PFSK-1 (cell line): Measurements from ENCODE around the gene SOHLH2.

Source experiments
- SIN3A ChIP-seq: IDR thresholded peaks from 2 replicates; pipeline ENCODE4 v1.6.1; 2012; ENCODE audit warnings: mild to moderate bottlenecking, low read length, moderate library complexity, borderline replicate concordance; ENCODE audit not compliant: insufficient read depth
- TAF1 ChIP-seq: IDR thresholded peaks from 2 replicates; pipeline ENCODE4 v1.6.1; 2012; ENCODE audit warnings: low read length, control low read depth, borderline replicate concordance; ENCODE audit not compliant: insufficient read depth

DNA sequence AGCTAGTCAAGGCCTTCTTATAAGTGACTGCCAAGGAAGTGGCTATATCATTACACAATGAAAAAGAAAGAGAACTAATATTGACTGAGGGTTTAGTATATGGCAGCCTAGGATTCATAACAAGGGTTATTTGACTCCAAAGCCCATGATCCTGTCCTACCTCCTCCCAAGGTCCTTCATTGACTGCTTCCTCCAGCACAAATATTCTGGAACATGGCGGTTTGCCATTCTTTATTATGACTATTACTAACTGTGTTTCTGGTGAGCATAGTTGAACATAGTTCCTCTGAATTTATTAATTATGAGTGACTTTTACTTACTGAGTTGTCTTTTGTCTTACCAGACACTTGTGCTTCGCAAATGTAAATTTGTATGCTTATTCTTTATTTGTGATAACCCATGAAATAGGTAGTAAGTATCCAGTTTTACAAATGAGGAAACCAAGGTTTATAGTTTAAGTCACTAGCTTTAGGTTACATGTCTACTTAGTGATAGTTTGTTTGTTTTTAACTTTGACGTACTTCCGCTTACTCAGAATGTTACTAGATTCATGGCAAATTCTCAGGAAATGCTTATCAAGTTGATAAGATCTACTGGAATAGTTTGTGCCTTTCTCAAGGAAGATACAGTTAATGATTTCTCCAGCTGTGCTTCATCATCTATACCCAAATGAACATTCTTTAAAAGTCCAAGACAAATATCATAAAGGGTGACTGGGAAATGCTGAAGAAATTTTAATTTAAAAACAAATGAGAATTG lies 67.7 kb downstream of the SOHLH2 start:
- TF ChIP-seq TAF1 (no peak), SIN3A (no peak)
